IMR-90 (cell line): ENCODE data around the gene DSCAM. TPM values are rescaled to one million over a fixed set of nuclear protein-coding genes. Genes with fewer than 3 reads are reported as not detected.

Experiments used
- ATAC-seq: fragments of 200-7000 bp; cut with Tn5 transposase; 2 replicates; pipeline ENCODE4 v1.9.1; 2020; ENCODE audit warnings: low read depth, mild to moderate bottlenecking, moderate library complexity
- BruUV-seq: library from RNA; stranded (reverse); fragments of 400-500 nt; replicated peaks from 2 replicates; lab custom pipeline; 2021; lab: Mats Ljungman, UMichigan
- CTCF ChIA-PET: fragments of 300-600 bp; formaldehyde crosslinking; extraction: SDS; loops from one replicate; lab custom pipeline; 2021; ENCODE audit warnings: antibody characterized with exemption; lab: Yijun Ruan, JAX
- POLR2A ChIA-PET: fragments of 300-600 bp; sonication (Branson Sonifier 250); formaldehyde crosslinking; loops from one replicate; lab custom pipeline; 2022; ENCODE audit warnings: antibody characterized with exemption; ENCODE audit not compliant: unreplicated experiment; lab: Charles Lee
- DNase-seq: peaks from one replicate; pipeline ENCODE4 v3.0.0; 2013
- H2AFZ ChIP-seq: replicated peaks from 2 replicates; pipeline ENCODE3; 2013; ENCODE audit warnings: low read length, mild to moderate bottlenecking; ENCODE audit not compliant: poor library complexity
- H2AK5ac ChIP-seq: 2 replicates; pipeline ENCODE4 v1.6.1; 2013; ENCODE audit warnings: low read depth, low read length, inconsistent platforms
- H2AK9ac ChIP-seq: replicated peaks from 2 replicates; pipeline ENCODE3; 2013; ENCODE audit warnings: mild to moderate bottlenecking, low read depth, low read length, moderate library complexity; ENCODE audit not compliant: poor library complexity
- H2BK120ac ChIP-seq: 2 replicates; pipeline ENCODE4 v1.6.1; 2013; ENCODE audit warnings: low read depth, low read length, inconsistent platforms
- H2BK15ac ChIP-seq: 3 replicates; pipeline ENCODE4 v1.6.1; 2013; ENCODE audit warnings: low read depth, low read length, inconsistent platforms
- H2BK20ac ChIP-seq: 2 replicates; pipeline ENCODE4 v1.6.1; 2013; ENCODE audit warnings: low read depth, mild to moderate bottlenecking, inconsistent platforms, low read length, moderate library complexity
- H2BK5ac ChIP-seq: 2 replicates; pipeline ENCODE4 v1.6.1; 2013; ENCODE audit warnings: mild to moderate bottlenecking, low read depth, low read length, inconsistent platforms; ENCODE audit not compliant: poor library complexity, severe bottlenecking
- H3K14ac ChIP-seq: replicated peaks from 2 replicates; pipeline ENCODE4 v1.6.1; 2013; ENCODE audit warnings: low read depth, low read length, inconsistent platforms
- H3K18ac ChIP-seq: 2 replicates; pipeline ENCODE4 v1.6.1; 2013; ENCODE audit warnings: low read depth, low read length, control low read depth
- H3K23ac ChIP-seq: 2 replicates; pipeline ENCODE4 v1.6.1; 2013; ENCODE audit warnings: low read depth, low read length, inconsistent platforms
- H3K27ac ChIP-seq: 2 replicates; pipeline ENCODE4 v1.5.1; 2013; ENCODE audit warnings: mild to moderate bottlenecking, control low read depth, low read length; ENCODE audit not compliant: insufficient read depth
- H3K27me3 ChIP-seq: 2 replicates; pipeline ENCODE4 v1.6.1; 2013; ENCODE audit warnings: low read length; ENCODE audit not compliant: control insufficient read depth, insufficient read depth
- H3K36me3 ChIP-seq: 2 replicates; pipeline ENCODE4 v1.6.1; 2013; ENCODE audit warnings: low read length, mixed read lengths; ENCODE audit not compliant: control insufficient read depth, insufficient read depth
- H3K4ac ChIP-seq: 2 replicates; pipeline ENCODE4 v1.6.1; 2013; ENCODE audit warnings: low read depth, low read length, inconsistent platforms
- H3K4me1 ChIP-seq: 2 replicates; pipeline ENCODE4 v1.6.1; 2013; ENCODE audit warnings: low read length, mixed read lengths; ENCODE audit not compliant: control insufficient read depth, insufficient read depth
- H3K4me2 ChIP-seq: 2 replicates; pipeline ENCODE4 v1.6.1; 2013; ENCODE audit warnings: low read depth, mild to moderate bottlenecking, control low read depth, low read length, moderate library complexity
- H3K4me3 ChIP-seq: 2 replicates; pipeline ENCODE4 v1.5.1; 2013; ENCODE audit warnings: low read depth, mild to moderate bottlenecking, control low read depth, low read length, moderate library complexity; ENCODE audit not compliant: insufficient read depth
- H3K56ac ChIP-seq: 2 replicates; pipeline ENCODE4 v1.6.1; 2013; ENCODE audit warnings: low read length, inconsistent platforms; ENCODE audit not compliant: insufficient read depth; ENCODE audit errors: extremely low read depth
- H3K79me1 ChIP-seq, 2 experiments: 2 replicates each; pipeline ENCODE4 v1.6.1; 2013; ENCODE audit warnings: low read length in 2 of 2, inconsistent platforms in 1 of 2, low read depth in 1 of 2
- H3K9ac ChIP-seq: 2 replicates; pipeline ENCODE4 v1.6.1; 2013; ENCODE audit warnings: low read depth, low read length, control low read depth
- H3K9me1 ChIP-seq: 2 replicates; pipeline ENCODE4 v1.6.1; 2013; ENCODE audit warnings: low read length, inconsistent platforms; ENCODE audit not compliant: insufficient read depth
- H3K9me3 ChIP-seq: 2 replicates; pipeline ENCODE4 v1.6.1; 2013; ENCODE audit warnings: low read length; ENCODE audit not compliant: control insufficient read depth, insufficient read depth
- H4K20me1 ChIP-seq: 2 replicates; pipeline ENCODE4 v1.6.1; 2013; ENCODE audit warnings: low read length, inconsistent platforms; ENCODE audit not compliant: insufficient read depth
- H4K5ac ChIP-seq: 2 replicates; pipeline ENCODE4 v1.6.1; 2013; ENCODE audit warnings: mild to moderate bottlenecking, low read depth, low read length, control low read depth
- H4K8ac ChIP-seq, 2 experiments: 2 replicates each; pipeline ENCODE4 v1.6.1; 2013; ENCODE audit warnings: low read depth in 2 of 2, low read length in 2 of 2, control low read depth in 1 of 2, inconsistent platforms in 1 of 2
- H4K91ac ChIP-seq: 2 replicates; pipeline ENCODE4 v1.6.1; 2013; ENCODE audit warnings: low read depth, low read length, inconsistent platforms; ENCODE audit not compliant: insufficient read depth
- CEBPB ChIP-seq: IDR thresholded peaks from 2 replicates; pipeline ENCODE4 v1.6.1; 2012; ENCODE audit warnings: low read depth, low read length, improper control_type of control experiment
- FOS ChIP-seq: fragments of 150-350 bp; IDR thresholded peaks from 2 replicates; pipeline ENCODE4 v1.6.1; 2016; ENCODE audit warnings: low read depth, low read length
- POLR2A ChIP-seq: IDR thresholded peaks from 2 replicates; pipeline ENCODE4 v1.6.1; 2012; ENCODE audit warnings: mild to moderate bottlenecking, low read depth, low read length
- WGBS, 2 experiments: methylation state at CpG; one replicate each; pipeline versions ENCODE4 v1.1.5 to v1.1.7; 2013; ENCODE audit warnings: missing lambda C conversion rate in 2 of 2; ENCODE audit not compliant: insufficient read length in 1 of 2; ENCODE audit errors: extremely low coverage in 2 of 2; 5-methylcytosine and 5-hydroxymethylcytosine counted together
- dilution Hi-C: fragments of 300-500 bp; cut with HindIII; formaldehyde crosslinking; loops from one replicate; pipeline ENCODE4 v1.14.3; 2018; ENCODE audit warnings: low sequenced_read_pairs; ENCODE audit not compliant: unreplicated experiment
- in situ Hi-C: fragments of 300-500 bp; cut with MboI; formaldehyde crosslinking; loops from 3 replicates; pipeline ENCODE4 v1.14.3; 2019; ENCODE audit warnings: low sequenced_read_pairs, inconsistent platforms, mixed read lengths
- intact Hi-C: fragments of 100-400 bp; cut with micrococcal nuclease; formaldehyde crosslinking; loops from 2 replicates; pipeline ENCODE4 v1.10.0; 2022
- polyA plus RNA-seq, 3 experiments: library from polyadenylated mRNA; depleted of rRNA; stranded (reverse); fragments of >200 nt; gene quantifications; 2 replicates each; pipeline ENCODE4 v1.2.3, GENCODE V29; 2012; ENCODE audit warnings: low replicate concordance in 1 of 3
- total RNA-seq: library from RNA; depleted of rRNA; stranded (reverse); fragments of >200 nt; gene quantifications from 2 replicates; pipeline ENCODE4 v1.2.3, GENCODE V29; 2012
- TF ChIP-seq, protein P1 (sequence below): conservative IDR thresholded peaks from 2 replicates; pipeline ENCODE4 v1.5.1; 2012; ENCODE audit warnings: mild to moderate bottlenecking, low read depth, low read length, improper control_type of control experiment
- TF ChIP-seq, protein P2 (sequence below): fragments of 150-350 bp; IDR thresholded peaks from 2 replicates; pipeline ENCODE4 v1.6.1; 2017; ENCODE audit warnings: mild to moderate bottlenecking, antibody characterized with exemption, low read length, low read depth

The DSCAM gene
- total and polyA plus RNA-seq, 2 of the 4 experiments (the other 2 are of a cell fraction): under 0.01 to 0.02 TPM

DNA sequence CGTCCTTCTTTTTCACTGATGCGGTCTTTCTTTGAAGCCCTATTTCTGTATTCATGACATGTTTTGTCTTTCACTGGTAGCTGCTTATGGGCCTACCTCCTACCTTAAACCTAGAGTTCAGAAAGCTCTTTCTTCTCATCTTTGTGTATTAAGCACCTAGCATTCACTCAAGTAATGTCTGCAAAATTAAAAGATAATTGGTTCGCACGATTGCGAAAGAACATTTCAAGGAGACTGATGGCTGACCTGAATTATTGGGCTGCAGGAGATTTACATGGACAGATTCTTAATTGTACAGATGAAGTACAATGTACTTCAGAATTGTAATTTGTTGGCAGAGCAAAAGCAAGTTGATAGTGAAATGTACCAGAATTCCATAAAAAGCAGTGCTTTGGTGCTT lies 773.3 kb downstream of the DSCAM start:
- H3K9me3 ChIP-seq: peaks cover 27% of the 10 kb centered on the region
- TF ChIP-seq, protein P1, sequence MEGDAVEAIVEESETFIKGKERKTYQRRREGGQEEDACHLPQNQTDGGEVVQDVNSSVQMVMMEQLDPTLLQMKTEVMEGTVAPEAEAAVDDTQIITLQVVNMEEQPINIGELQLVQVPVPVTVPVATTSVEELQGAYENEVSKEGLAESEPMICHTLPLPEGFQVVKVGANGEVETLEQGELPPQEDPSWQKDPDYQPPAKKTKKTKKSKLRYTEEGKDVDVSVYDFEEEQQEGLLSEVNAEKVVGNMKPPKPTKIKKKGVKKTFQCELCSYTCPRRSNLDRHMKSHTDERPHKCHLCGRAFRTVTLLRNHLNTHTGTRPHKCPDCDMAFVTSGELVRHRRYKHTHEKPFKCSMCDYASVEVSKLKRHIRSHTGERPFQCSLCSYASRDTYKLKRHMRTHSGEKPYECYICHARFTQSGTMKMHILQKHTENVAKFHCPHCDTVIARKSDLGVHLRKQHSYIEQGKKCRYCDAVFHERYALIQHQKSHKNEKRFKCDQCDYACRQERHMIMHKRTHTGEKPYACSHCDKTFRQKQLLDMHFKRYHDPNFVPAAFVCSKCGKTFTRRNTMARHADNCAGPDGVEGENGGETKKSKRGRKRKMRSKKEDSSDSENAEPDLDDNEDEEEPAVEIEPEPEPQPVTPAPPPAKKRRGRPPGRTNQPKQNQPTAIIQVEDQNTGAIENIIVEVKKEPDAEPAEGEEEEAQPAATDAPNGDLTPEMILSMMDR: no peak
- TF ChIP-seq FOS: no peak
- TF ChIP-seq, protein P2, sequence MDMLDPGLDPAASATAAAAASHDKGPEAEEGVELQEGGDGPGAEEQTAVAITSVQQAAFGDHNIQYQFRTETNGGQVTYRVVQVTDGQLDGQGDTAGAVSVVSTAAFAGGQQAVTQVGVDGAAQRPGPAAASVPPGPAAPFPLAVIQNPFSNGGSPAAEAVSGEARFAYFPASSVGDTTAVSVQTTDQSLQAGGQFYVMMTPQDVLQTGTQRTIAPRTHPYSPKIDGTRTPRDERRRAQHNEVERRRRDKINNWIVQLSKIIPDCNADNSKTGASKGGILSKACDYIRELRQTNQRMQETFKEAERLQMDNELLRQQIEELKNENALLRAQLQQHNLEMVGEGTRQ: no peak
- TF ChIP-seq CEBPB: peak; percentile 59
- no peak for TF ChIP-seq POLR2A
- H2BK120ac ChIP-seq: no peak overlapping the region
- no peak overlapping the region for H2BK15ac ChIP-seq
- no TSS peak for BruUV-seq
- dilution Hi-C loops: no loop called here
- ATAC-seq (no peak), DNase-seq (no peak)
- ChIA-PET CTCF (no interaction called here), POLR2A (no interaction called here)
- H4K20me1 ChIP-seq: no peaks in the 10 kb centered on the region
- no peak overlapping the region for H3K18ac ChIP-seq
- H3K4ac ChIP-seq: no peak overlapping the region
- WGBS, 2 experiments: 92% methylated on average over 4 of the region's 5 CpGs; no CpG with 5 or more reads in 1 of the 2 experiments
- no peak overlapping the region for H2AK9ac ChIP-seq
- no peaks in the 10 kb centered on the region for H3K4me1 ChIP-seq
- intact Hi-C loops: no loop called here
- H2AFZ ChIP-seq: no peak overlapping the region
- no peak overlapping the region for H3K23ac ChIP-seq
- no peak overlapping the region for H2BK5ac ChIP-seq
- H2BK20ac ChIP-seq: no peak overlapping the region
- H3K79me1 ChIP-seq: no peaks in the 10 kb centered on the region
- no peak overlapping the region for H4K8ac ChIP-seq
- no peak overlapping the region for H3K9ac ChIP-seq
- H4K5ac ChIP-seq: no peak overlapping the region
- no peaks in the 10 kb centered on the region for H3K27me3 ChIP-seq
- no peak overlapping the region for H2AK5ac ChIP-seq
- no peak overlapping the region for H3K4me2 ChIP-seq
- in situ Hi-C loops: no loop called here
- no peaks in the 10 kb centered on the region for H3K9me1 ChIP-seq
- no peak overlapping the region for H3K56ac ChIP-seq
- H3K4me3 ChIP-seq: no peak overlapping the region
- no peaks in the 10 kb centered on the region for H3K36me3 ChIP-seq
- no peak overlapping the region for H3K27ac ChIP-seq
- no peak overlapping the region for H4K91ac ChIP-seq
- H3K14ac ChIP-seq: no peak overlapping the region
